UCSD-AML1 (cell line): ENCODE measurements around the gene SAMD10.
A peak's percentile ranks its signal among the peaks of the same experiment; 100 is the strongest.

Experiments
- DNase-seq: peaks from one replicate; lab custom pipeline; 2025; ENCODE audit not compliant: unreplicated experiment; lab: John Stamatoyannopoulos, UW

The SAMD10 gene

GRCh38 chr20:63957690-63958441 lies 21.6 kb downstream of the SAMD10 start:
- DNase-seq: no peak

GRCh38 chr20:63957004-63957689 lies 22.3 kb downstream of the SAMD10 start:
- DNase-seq: peak; percentile 67

GRCh38 chr20:63956664-63957003 lies 22.8 kb downstream of the SAMD10 start:
- no peak for DNase-seq

- peak; percentile 89 for DNase-seq
Measured at GRCh38 chr20:63955827-63956663, 23.4 kb downstream of the SAMD10 start, which contains the start of gene UCKL1. UCKL1 (minus strand) TSS chr20:63956416; CDS start chr20:63956372, 44 bp downstream.

- DNase-seq: peak; percentile 67
Measured at GRCh38 chr20:63955281-63955826, 24.1 kb downstream of the SAMD10 start.

GRCh38 chr20:63953764-63954429 lies 25.5 kb downstream of the SAMD10 start:
- DNase-seq: no peak

- no peak for DNase-seq
Measured at GRCh38 chr20:63952769-63953168, 26.7 kb downstream of the SAMD10 start.

GRCh38 chr20:63952210-63952535 lies 27.3 kb downstream of the SAMD10 start:
- no peak for DNase-seq

GRCh38 chr20:63951398-63952209 lies 27.8 kb downstream of the SAMD10 start:
- DNase-seq: no peak

- no peak for DNase-seq
Measured at GRCh38 chr20:63950701-63951397, 28.6 kb downstream of the SAMD10 start.

- no peak for DNase-seq
Measured at GRCh38 chr20:63947638-63948456, 31.6 kb downstream of the SAMD10 start.

GRCh38 chr20:63946986-63947637 lies 32.3 kb downstream of the SAMD10 start:
- DNase-seq: no peak

GRCh38 chr20:63945921-63946920 lies 33.2 kb downstream of the SAMD10 start:
- no peak for DNase-seq

GRCh38 chr20:63945031-63945658 lies 34.3 kb downstream of the SAMD10 start:
- DNase-seq: no peak

- DNase-seq: no peak
Measured at GRCh38 chr20:63944078-63944941, 35.1 kb downstream of the SAMD10 start.

- no peak for DNase-seq
Measured at GRCh38 chr20:63943808-63944077, 35.7 kb downstream of the SAMD10 start.
